COLO668 (cell line): ENCODE results near the gene ELMO1.
A peak's percentile ranks its signal among the peaks of the same experiment; 100 is the strongest.

Experiments
- DNase-seq: peaks from one replicate; lab custom pipeline; 2025; ENCODE audit not compliant: unreplicated experiment; lab: John Stamatoyannopoulos, UW

Gene ELMO1

DNA sequence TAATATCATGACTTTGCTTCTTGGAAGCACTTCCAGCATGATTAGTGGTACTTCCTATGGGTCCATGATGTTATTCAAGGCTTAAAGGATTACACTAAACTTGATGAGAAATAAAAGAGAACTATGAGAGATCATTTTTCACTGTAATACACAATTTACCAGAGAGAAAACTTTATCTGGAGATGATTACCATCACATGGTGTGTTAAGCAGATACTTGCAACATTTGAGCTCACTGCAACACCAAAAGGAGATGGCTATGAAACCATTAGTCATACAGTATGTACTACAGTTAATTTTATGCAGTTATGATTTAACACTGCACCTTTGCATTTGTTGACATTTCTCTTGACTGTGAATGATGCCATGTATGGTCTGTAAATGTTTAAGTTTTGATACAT, 413.0 kb downstream of the ELMO1 start:
- DNase-seq = no peak

DNA sequence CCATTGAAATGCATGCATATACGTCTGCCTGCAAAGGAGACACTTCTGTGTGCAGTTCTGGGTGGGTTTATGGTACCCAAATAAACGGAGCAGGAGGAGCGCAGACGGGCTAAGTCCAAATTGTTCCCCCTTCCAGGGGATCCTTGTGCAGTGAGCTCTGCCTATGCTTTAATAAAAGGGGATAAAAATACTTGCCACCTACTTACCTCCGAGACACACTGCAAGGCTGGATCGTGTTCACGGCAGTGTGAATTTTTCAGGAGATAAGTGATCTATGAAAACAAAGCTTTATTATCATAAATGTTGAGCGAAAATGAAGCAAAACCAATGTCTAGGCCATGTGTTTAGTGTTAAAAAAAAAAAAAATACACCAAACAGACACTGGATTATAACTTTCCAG, 415.5 kb downstream of the ELMO1 start:
- no peak for DNase-seq

DNA sequence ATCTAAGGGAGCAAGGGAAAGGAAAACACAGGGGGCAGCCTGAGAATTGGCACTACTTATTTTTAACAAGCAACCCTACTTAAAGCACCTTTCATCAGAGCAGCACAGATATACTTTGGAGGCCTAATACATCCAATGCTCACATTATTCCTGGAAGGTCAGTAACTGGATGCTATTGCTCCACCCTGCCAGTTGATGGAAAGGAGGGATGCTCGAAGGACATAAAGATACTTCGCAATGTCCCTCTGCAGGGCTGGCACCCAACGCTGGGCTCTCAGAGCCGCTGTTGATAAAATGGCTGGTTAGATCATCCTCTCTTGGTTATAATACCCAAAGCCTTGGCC, 416.4 kb downstream of the ELMO1 start:
- DNase-seq = no peak

GRCh38 chr7:37031571-37032257, 416.9 kb downstream of the ELMO1 start:
- peak; percentile 87 for DNase-seq

DNA sequence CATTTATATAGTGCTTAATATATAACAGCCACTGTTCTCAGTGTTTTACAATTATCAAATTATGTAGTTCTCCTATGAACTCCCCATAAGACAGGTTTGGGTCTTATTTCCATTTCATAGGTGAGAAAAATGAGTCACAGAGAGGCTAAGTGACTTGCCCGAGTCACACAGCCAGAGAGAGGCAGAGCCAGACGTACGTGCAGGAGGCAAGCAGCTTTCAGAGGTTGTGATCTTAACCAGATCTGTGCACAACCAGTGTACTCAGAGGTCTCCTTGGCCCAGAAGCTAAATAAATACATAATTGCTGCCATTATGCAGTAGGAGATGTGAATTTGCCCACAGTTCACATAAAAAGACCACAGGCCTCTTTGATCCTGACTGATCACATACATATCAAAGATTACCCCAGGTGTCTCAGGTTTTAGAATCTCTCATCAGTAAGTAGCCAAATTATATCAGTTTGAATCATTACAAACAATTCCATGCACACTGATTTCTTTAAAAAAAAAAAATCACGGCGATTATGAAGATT, 419.7 kb downstream of the ELMO1 start:
- DNase-seq = no peak

DNA sequence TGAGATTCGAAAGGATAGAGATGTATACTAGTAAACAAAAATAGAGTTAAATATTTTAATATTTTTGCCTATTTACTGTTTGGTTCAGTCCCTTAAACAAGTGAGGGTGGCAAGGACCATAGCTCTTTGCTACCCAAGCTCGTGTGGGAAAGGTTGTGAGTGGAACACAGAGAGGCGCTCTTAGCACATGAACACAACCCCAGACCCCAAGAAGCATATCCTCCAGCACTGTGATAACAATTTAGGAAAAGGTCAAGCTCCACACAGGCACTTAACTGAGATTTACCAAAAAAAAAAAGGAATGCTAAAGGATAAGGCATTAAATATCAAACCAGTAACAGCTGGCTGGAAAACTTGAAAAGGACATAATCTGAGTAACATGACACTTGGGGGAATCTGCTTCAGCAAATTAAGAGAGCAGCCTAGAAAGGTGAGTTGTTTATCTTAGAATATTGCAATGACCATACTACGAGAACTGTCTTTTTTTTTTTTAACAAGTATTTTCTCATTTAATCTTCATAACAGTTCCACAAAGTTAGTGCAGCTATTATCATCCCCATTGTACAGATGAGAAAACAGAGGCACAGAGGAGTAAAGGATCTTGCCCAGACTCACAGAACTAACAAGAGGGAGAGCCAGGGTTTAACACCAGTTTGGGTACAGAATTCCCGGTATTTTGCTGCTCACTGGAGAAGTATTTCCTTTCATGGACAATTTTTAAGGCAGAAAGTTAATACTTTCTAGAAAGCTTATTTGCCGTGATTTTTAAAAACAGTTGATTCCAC, 420.9 kb downstream of the ELMO1 start:
- no peak for DNase-seq

- DNase-seq = no peak
Measured at GRCh38 chr7:37027104-37027503, 421.6 kb downstream of the ELMO1 start.

DNA sequence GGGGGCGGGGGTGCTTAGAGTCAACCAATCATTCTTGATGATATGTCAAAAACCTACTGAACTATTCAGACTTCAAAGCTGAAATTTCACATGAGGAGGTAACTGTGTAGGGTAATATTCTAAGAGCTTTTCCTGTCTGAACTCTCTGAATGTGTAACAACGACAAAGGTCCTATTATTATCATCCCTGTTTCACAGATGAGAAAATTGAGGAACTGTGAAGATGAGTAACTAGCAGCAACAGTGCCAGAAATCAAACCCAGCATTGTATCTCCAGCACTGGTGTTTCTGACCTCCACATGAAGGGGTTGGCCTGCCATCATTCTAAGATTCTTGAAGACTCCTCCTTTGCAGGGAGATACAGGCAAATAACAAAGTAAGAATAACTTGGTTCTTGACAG, 429.7 kb downstream of the ELMO1 start:
- no peak for DNase-seq

- no peak for DNase-seq
Measured at GRCh38 chr7:37016064-37016878, 432.4 kb downstream of the ELMO1 start.

DNA sequence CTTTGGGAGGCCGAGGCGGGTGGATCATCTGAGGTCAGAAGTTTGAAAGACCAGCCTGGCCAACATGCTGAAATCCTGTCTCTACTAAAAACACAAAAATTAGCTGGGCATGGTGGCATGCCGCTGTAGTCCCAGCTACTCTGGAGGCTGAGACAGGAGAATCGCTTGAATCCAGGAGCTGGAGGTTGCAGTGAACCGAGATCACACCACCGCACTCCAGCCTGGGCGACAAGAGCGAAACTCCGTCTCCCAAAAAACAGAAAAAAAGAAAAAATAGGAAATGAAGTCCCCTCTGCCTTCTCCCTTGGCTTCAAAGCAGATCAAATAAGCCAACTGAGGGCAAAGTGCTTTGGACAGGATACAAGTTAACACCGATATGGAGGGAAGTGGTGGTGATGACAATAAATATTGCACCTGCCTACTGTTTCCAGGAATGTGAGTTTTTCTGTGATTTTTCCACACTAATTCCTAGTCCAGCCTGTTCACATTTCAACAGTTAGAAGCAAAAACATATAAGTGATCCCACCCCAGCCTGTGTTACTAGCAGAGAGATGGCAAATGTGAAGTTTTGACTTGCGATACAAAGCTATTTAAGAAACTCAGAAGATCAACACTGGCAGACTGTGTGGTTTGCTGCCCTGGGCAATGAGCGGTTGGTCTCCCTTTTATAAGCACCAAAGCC, 433.2 kb downstream of the ELMO1 start:
- DNase-seq = no peak

GRCh38 chr7:37013771-37014170, 434.9 kb downstream of the ELMO1 start:
- no peak for DNase-seq

DNA sequence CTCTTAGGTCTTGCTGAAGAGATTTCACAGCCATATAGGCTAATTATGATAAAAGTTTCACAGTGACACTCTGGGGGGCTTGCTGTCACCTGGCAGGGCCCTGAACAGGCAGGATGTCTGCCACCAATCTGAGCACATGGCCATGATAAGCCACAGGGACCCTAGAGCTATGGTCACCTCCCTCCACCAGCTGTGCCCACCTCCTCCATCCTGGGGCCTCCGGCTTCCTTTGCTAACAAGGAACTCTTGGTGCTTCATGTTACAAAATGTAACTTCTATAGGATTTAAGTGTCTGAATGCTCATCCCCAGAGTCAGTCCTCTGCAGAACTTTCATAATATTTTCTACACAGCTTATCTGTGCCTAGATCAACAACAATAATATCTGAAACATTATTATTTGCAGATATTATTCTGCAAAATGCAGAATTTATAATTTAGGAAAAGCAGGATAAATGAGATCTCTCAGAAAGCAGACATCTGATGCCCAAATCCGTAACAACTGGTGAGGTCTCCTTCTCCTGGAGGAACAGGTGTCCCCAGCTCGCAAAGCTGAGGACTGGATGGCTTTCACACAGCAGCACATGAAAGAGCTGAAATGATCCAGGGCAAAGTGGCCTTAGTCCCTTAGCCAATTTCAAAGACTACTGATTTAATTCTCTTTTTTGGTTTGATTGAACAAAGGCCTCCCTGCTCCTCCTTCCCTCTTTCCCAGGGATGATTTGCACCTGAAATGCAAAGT, 437.3 kb downstream of the ELMO1 start:
- no peak for DNase-seq

DNA sequence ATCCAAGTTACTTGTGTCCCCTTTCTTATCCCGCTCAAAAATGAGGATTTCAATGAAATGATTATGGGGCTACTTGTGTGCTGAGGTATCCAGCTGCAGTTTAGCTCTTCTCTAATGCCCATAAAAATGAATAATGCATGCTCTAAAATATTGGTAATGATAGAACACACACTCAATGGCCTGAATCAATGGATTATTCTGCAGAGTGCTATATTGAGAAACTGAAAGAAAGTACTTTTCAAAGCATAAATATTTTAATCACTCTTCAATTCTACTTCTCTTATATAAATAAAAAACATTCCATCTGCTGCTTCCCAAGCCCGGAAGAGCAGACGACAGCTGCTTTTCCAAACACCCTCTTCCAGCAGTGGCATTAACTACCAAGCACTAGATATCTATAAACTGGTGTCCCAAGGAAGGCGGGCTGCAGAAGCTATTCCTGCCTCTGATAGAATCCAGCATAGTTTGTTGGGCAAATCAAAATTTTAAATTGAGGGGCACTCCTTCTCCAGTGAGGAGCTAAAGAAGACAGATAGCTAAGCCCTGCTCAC, 439.5 kb downstream of the ELMO1 start:
- no peak for DNase-seq

DNA sequence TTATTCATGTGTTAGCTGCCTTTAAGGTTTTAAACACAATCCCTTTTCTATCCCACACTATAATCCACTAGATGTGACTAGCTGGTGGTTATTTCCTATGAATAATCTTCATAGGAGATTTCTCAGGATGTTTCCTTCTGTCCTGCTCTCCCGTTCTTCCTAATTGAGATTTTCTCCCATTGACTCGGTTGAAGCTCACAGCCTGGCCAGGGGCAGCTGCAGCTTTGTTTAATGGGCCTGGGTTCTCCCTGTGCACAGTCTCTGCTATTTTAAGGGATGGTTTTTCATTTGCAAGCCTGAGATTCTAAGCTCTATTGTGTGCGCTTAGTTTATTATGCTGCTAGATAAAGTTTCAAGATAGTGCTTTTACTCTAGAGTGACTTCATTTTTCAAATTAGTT, 441.0 kb downstream of the ELMO1 start:
- no peak for DNase-seq

GRCh38 chr7:37007268-37007667, 441.4 kb downstream of the ELMO1 start:
- DNase-seq = no peak

GRCh38 chr7:37006764-37007163, 441.9 kb downstream of the ELMO1 start:
- DNase-seq = no peak

- no peak for DNase-seq
Measured at GRCh38 chr7:37000511-37000910, 448.2 kb downstream of the ELMO1 start.

- no peak for DNase-seq
Measured at GRCh38 chr7:36999626-37000485, 448.8 kb downstream of the ELMO1 start.

DNA sequence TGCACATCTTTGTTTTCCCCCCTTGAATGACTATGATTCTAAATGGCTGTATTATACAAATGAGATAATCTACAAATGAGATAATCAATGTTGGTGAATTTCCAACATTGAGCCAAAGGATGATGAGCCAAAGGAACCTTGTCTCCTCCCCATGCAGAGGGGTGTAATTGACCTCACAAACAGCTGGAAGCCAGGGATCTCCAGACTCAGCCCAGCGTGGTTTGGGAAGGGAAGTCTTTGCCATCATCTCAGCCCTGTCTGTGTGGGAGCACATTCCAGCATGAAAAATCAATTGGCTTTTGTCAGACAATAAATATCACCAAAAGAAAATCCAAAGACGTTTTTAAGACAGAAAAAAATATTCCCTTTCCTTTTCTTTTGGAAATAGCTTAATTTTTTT, 452.9 kb downstream of the ELMO1 start:
- DNase-seq = no peak
